ENCODE data around the gene ALX4. TPM values are rescaled to one million over a fixed set of nuclear protein-coding genes. Genes with fewer than 3 reads are reported as not detected.

The ALX4 gene
- total and polyA plus RNA-seq, 7 donors: 0.04 to 0.23 (median 0.14) TPM; not detected in 1

DNA sequence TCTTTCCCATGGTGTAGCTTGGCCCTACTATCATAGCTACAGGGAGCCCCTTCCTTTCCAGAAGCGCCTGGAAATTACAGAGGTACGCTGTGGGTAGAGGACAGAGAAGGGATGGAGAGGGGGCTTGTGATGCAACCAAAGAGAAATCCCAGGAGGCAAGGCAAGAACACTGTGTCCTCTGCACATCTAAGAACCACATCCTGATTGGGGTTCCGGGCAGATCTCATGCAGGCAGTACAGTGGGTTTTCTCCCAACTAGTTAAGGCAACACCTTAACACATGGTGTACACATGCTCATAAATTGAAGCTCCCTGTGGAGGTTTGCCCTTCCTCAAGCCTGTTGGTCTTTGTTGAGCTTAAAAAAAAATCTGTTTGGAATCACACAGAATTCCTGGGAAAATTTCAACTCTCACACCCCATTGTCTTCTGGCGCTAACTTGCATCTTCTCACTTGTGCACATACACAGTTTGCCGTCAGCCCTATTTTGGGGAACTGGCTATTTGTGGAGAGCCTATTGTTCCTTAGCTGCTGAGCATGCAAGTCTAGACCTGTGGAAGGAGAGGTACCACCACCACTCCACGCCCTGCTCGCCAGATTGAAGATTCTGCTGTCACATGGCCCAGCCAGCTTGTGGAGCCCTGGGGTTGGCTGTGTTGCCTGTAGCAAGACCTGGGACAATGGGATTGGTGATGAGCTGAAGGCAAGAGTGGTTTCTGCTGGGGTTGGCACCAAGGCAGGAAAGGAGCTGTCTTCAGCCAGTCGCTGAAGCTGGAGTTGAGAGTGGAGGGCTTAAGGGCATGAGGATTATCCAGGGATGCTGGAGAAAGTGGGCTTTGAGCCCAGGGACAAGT is 52.4 kb downstream of the ALX4 start:
- no peaks in the 10 kb centered on the region for H3K27me3 ChIP-seq (ENCODE audit: insufficient read depth in 3 of 3, low read length in 2 of 3)
- no peak overlapping the region for H3K27ac ChIP-seq
- intact Hi-C loops (cut with DNase I): no loop called here
- H3K4me1 ChIP-seq: peaks cover 12% of the 10 kb centered on the region
- no peaks in the 10 kb centered on the region for H3K36me3 ChIP-seq (ENCODE audit: insufficient read depth in 1 of 2, low read depth in 1 of 2)
- H3K9me3 ChIP-seq: peaks cover 13% of the 10 kb centered on the region
- H3K4me3 ChIP-seq: no peak overlapping the region
- WGBS, 3 donors: 94 to 95% (median 95%) methylated on average over 8 of the region's 8 CpGs
- ATAC-seq (peak in 1 of 4 donors; percentile 26), DNase-seq (no peak)
- TF ChIP-seq, protein P1, sequence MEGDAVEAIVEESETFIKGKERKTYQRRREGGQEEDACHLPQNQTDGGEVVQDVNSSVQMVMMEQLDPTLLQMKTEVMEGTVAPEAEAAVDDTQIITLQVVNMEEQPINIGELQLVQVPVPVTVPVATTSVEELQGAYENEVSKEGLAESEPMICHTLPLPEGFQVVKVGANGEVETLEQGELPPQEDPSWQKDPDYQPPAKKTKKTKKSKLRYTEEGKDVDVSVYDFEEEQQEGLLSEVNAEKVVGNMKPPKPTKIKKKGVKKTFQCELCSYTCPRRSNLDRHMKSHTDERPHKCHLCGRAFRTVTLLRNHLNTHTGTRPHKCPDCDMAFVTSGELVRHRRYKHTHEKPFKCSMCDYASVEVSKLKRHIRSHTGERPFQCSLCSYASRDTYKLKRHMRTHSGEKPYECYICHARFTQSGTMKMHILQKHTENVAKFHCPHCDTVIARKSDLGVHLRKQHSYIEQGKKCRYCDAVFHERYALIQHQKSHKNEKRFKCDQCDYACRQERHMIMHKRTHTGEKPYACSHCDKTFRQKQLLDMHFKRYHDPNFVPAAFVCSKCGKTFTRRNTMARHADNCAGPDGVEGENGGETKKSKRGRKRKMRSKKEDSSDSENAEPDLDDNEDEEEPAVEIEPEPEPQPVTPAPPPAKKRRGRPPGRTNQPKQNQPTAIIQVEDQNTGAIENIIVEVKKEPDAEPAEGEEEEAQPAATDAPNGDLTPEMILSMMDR (IDR thresholded peaks at IDR 0.05): no peak

DNA sequence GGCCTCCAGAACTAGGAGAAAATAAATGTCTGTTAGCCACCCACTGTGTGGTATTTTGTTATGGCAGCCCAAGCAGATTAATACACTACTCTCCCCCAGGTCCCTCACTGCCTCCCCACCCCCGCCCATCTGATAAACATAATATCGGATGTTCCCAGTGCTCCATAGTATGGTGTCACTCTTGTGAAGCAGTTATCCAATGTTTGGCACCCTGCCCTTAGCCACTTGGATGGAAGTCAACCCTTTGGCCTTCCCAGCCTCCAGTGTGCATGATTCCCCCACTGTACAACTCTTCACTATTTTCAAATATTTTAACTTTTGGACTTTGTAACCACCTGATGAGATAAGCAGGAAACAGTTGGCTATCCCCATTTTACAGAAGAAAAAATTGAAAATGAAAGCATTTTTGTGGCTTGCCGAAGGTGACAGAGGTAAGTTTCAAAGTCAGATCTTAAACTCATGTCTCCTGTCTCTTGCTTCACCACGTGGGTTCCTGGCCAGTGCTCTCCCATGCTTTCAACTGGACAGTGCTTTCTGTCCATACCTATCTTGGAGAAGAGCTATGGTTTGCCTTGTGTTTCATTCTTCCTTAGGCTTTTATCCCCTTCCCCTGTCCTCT is 53.2 kb downstream of the ALX4 start:
- no peak overlapping the region for H3K27ac ChIP-seq
- no peaks in the 10 kb centered on the region for H3K27me3 ChIP-seq (ENCODE audit: insufficient read depth in 3 of 3, low read length in 2 of 3)
- H3K4me1 ChIP-seq: peaks cover 12% of the 10 kb centered on the region
- H3K9me3 ChIP-seq: peaks cover 19% of the 10 kb centered on the region
- intact Hi-C loops (cut with DNase I): no loop called here
- H3K36me3 ChIP-seq (ENCODE audit: insufficient read depth in 1 of 2, low read depth in 1 of 2): no peaks in the 10 kb centered on the region
- 65 to 73% (median 65%) methylated on average over 4 of the region's 4 CpGs for WGBS, 3 donors
- TF ChIP-seq, protein P1 (IDR thresholded peaks at IDR 0.05): no peak
- ATAC-seq: no peak
- H3K4me3 ChIP-seq: no peak overlapping the region
- DNase-seq: no peak

DNA sequence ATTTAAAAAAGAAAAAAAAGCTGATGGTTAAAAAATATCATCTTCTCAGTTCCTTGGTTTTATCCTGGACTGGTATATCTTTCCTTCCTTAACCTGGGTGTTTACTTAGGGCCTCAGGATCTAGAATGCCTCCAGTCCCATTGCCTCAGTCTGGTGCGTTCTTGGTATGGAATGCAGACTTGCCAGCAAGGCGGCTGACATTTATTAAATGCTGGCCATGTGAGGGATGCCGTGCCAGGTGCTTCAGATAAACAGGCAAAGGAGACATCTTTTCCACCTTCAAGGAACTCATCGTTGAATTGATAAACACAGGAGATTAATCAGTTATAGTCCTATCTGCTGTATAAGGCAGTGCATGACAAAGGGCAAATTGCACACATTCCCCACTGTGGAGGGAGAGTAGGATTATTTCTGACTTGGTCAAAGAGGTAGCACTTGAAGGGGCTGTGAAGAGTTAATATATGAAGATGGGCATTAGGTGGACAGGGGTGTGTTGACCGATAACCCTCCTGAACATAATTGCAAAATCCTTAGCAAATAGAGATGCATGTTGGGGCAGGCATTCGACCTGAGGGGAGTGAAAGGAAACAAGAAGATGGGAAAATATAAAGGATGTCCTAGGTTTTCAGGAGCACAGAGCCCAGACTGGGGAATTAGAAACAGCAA is 54.4 kb downstream of the ALX4 start:
- H3K27me3 ChIP-seq (ENCODE audit: insufficient read depth in 3 of 3, low read length in 2 of 3): no peaks in the 10 kb centered on the region
- H3K4me1 ChIP-seq: peaks cover 11% of the 10 kb centered on the region
- H3K9me3 ChIP-seq: peaks cover 19% of the 10 kb centered on the region
- intact Hi-C loops (cut with DNase I): no loop called here
- no peak overlapping the region for H3K27ac ChIP-seq
- no peak overlapping the region for H3K4me3 ChIP-seq
- 70 to 85% (median 71%) methylated on average over 6 of the region's 6 CpGs for WGBS, 3 donors
- no peak for DNase-seq
- TF ChIP-seq, protein P1 (IDR thresholded peaks at IDR 0.05): no peak
- ATAC-seq: no peak
- H3K36me3 ChIP-seq (ENCODE audit: insufficient read depth in 1 of 2, low read depth in 1 of 2): no peaks in the 10 kb centered on the region

DNA sequence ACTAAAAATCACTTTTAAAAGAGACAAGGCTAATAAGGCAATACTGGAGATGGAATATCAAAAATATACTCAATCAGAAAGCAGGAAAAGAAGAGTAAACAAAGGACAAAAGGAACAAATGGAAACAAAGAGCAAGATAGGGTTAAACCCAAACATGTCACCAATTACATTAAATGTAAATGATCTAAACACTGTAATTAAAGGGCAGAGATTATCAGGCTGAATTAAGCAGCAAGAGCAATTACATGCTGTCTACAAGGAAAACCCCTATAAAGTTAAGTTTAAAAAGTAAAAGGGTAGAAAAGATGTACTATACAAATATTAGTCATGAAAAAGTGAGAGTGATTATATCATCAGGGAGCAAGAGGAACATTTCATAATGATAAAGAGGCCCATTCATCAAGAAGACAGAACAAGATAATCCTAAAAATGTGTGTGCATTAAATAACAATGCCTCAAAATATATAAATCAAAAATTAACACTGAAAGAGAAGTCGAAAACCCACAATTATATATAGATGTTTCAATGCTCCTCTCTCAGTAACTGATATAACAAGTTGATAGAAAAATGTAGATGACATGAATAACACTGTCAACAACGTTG is 56.8 kb downstream of the ALX4 start:
- H3K4me3 ChIP-seq: no peak overlapping the region
- H3K36me3 ChIP-seq (ENCODE audit: insufficient read depth in 1 of 2, low read depth in 1 of 2): no peaks in the 10 kb centered on the region
- ATAC-seq (no peak), DNase-seq (no peak)
- no peaks in the 10 kb centered on the region for H3K27me3 ChIP-seq (ENCODE audit: insufficient read depth in 3 of 3, low read length in 2 of 3)
- H3K27ac ChIP-seq: no peak overlapping the region
- TF ChIP-seq, protein P1 (IDR thresholded peaks at IDR 0.05): no peak
- WGBS, 3 donors: 93 to 98% (median 96%) methylated on average over 2 of the region's 2 CpGs
- peaks cover 19% of the 10 kb centered on the region for H3K9me3 ChIP-seq
- intact Hi-C loops (cut with DNase I): no loop called here
- H3K4me1 ChIP-seq: peaks cover 6% of the 10 kb centered on the region
